22Rv1 (cell line): Measurements from ENCODE around the gene SPOCK1.

Source experiments
- CTCF ChIP-seq: fragments of 450-650 bp; IDR thresholded peaks from 2 replicates; pipeline ENCODE4 v1.5.1; 2017; ENCODE audit warnings: mild to moderate bottlenecking
- ZFX ChIP-seq: fragments of 450-650 bp; IDR thresholded peaks from 2 replicates; pipeline ENCODE4 v1.6.1; 2017; ENCODE audit warnings: antibody characterized with exemption, borderline replicate concordance

GRCh38 chr5:137090721-137091120, 408.4 kb downstream of the SPOCK1 start:
- no peak for TF ChIP-seq CTCF
- TF ChIP-seq ZFX = no peak
